Measurements from ENCODE around the gene ZNF581. TPM values are rescaled to one million over a fixed set of nuclear protein-coding genes. Genes with fewer than 3 reads are reported as not detected.

ZNF581 gene
- total RNA-seq, 2 donors from 2014 or later, result 47.2 to 48.7 TPM

GRCh38 chr19:55666343-55667005 is 23.0 kb downstream of the ZNF581 start:
- H3K36me3 Mint-ChIP-seq (ENCODE audit: low read depth), result peaks cover 82% of the 10 kb centered on the region
- H3K27ac ChIP-seq (ENCODE audit: low read depth, low read length), result no peak overlapping the region

GRCh38 chr19:55667006-55667381 is 23.5 kb downstream of the ZNF581 start:
- Histone ChIP-seq H3K4me3 (ENCODE audit: low read length) (no peak overlapping the region), H3K27me3 (ENCODE audit: control insufficient read depth, insufficient read depth, low read length, poor library complexity, severe bottlenecking) (no peaks in the 10 kb centered on the region), H3K9me3 (ENCODE audit: control insufficient read depth, low read length) (no peaks in the 10 kb centered on the region), H3K27ac (ENCODE audit: low read depth, low read length) (no peak overlapping the region), H3K4me1 (ENCODE audit: control insufficient read depth, insufficient read depth, low read length) (peaks cover 4% of the 10 kb centered on the region), H3K9ac (ENCODE audit: extremely low read depth, low read length, poor library complexity, severe bottlenecking) (no peak overlapping the region), H3K36me3 (ENCODE audit: control insufficient read depth, insufficient read depth, low read length) (peaks cover 80% of the 10 kb centered on the region)
- Mint-ChIP-seq H3K9me3 (no peaks in the 10 kb centered on the region), H3K4me1 (peaks cover 9% of the 10 kb centered on the region), H3K27ac (no peak overlapping the region), H3K4me3 (no peak overlapping the region), H3K27me3 (ENCODE audit: insufficient read depth) (no peaks in the 10 kb centered on the region), H3K36me3 (ENCODE audit: low read depth) (peaks cover 80% of the 10 kb centered on the region)
- no peak for TF ChIP-seq CTCF (conservative IDR thresholded peaks at IDR 0.05)
- DNase-seq, result no peak
- WGBS, 2 experiments (ENCODE audit: insufficient coverage in 1 of 2, insufficient read length in 1 of 2), result 97% methylated on average over 3 of the region's 4 CpGs; no CpG with 5 or more reads in 1 of the 2 experiments

More at GRCh38 chr19:55666343-55667005, 23.0 kb downstream of the ZNF581 start:
- H3K27me3 Mint-ChIP-seq (ENCODE audit: insufficient read depth), result no peaks in the 10 kb centered on the region
- no peak overlapping the region for H3K27ac Mint-ChIP-seq
- TF ChIP-seq CTCF (conservative IDR thresholded peaks at IDR 0.05), result no peak
- Histone ChIP-seq H3K4me3 (ENCODE audit: low read length) (no peak overlapping the region), H3K4me1 (ENCODE audit: control insufficient read depth, insufficient read depth, low read length) (peaks cover 4% of the 10 kb centered on the region), H3K9me3 (ENCODE audit: control insufficient read depth, low read length) (no peaks in the 10 kb centered on the region), H3K9ac (ENCODE audit: extremely low read depth, low read length, poor library complexity, severe bottlenecking) (no peak overlapping the region), H3K36me3 (ENCODE audit: control insufficient read depth, insufficient read depth, low read length) (peaks cover 84% of the 10 kb centered on the region), H3K27me3 (ENCODE audit: control insufficient read depth, insufficient read depth, low read length, poor library complexity, severe bottlenecking) (no peaks in the 10 kb centered on the region)
- no peak overlapping the region for H3K4me3 Mint-ChIP-seq
- H3K9me3 Mint-ChIP-seq, result no peaks in the 10 kb centered on the region
- WGBS, 2 experiments (ENCODE audit: insufficient coverage in 1 of 2, insufficient read length in 1 of 2), result 93 to 94% methylated on average over 11 to 12 of the region's 12 CpGs
- H3K4me1 Mint-ChIP-seq, result peaks cover 9% of the 10 kb centered on the region
- DNase-seq, result no peak

GRCh38 chr19:55667511-55667910 is 24.1 kb downstream of the ZNF581 start:
- no peak overlapping the region for H3K9ac ChIP-seq (ENCODE audit: extremely low read depth, low read length, poor library complexity, severe bottlenecking)
- H3K36me3 Mint-ChIP-seq (ENCODE audit: low read depth), result peaks cover 82% of the 10 kb centered on the region
- no peak overlapping the region for H3K4me3 Mint-ChIP-seq

More at GRCh38 chr19:55667511-55667910, 24.1 kb downstream of the ZNF581 start:
- no peak for DNase-seq
- Histone ChIP-seq H3K27ac (ENCODE audit: low read depth, low read length) (no peak overlapping the region), H3K36me3 (ENCODE audit: control insufficient read depth, insufficient read depth, low read length) (peaks cover 81% of the 10 kb centered on the region), H3K27me3 (ENCODE audit: control insufficient read depth, insufficient read depth, low read length, poor library complexity, severe bottlenecking) (no peaks in the 10 kb centered on the region), H3K4me1 (ENCODE audit: control insufficient read depth, insufficient read depth, low read length) (peaks cover 4% of the 10 kb centered on the region), H3K9me3 (ENCODE audit: control insufficient read depth, low read length) (no peaks in the 10 kb centered on the region), H3K4me3 (ENCODE audit: low read length) (no peak overlapping the region)
- WGBS, 2 experiments (ENCODE audit: insufficient coverage in 1 of 2, insufficient read length in 1 of 2), result 88 to 94% methylated on average over 4 to 12 of the region's 12 CpGs
- H3K4me1 Mint-ChIP-seq, result peaks cover 9% of the 10 kb centered on the region
- no peak for TF ChIP-seq CTCF (conservative IDR thresholded peaks at IDR 0.05)
- H3K27me3 Mint-ChIP-seq (ENCODE audit: insufficient read depth), result no peaks in the 10 kb centered on the region
- H3K27ac Mint-ChIP-seq, result no peak overlapping the region
- H3K9me3 Mint-ChIP-seq, result no peaks in the 10 kb centered on the region

Data from endodermal cell (in vitro differentiated cells).